PC-9 (cell line): ENCODE measurements around the gene MRPS34.

Experiments used
- CTCF ChIP-seq: fragments of 200-600 bp; sonication (generic); conservative IDR thresholded peaks from 2 replicates; pipeline ENCODE4 v1.6.1; 2017; ENCODE audit warnings: mixed run types, antibody characterized with exemption, mild to moderate bottlenecking, moderate library complexity
- EZH2 ChIP-seq: fragments of 200-600 bp; sonication (generic); IDR thresholded peaks from 2 replicates; pipeline ENCODE4 v1.8.0; 2017; ENCODE audit warnings: antibody characterized with exemption, low read depth

- no peak for TF ChIP-seq CTCF
- no peak for TF ChIP-seq EZH2
Observed at GRCh38 chr16:1727651-1728624, 45.0 kb downstream of the MRPS34 start.
